A549 (cell line): ENCODE measurements around the gene CXCL10. TPM values are rescaled to one million over a fixed set of nuclear protein-coding genes. Genes with fewer than 3 reads are reported as not detected.
A peak's percentile ranks its signal among the peaks of the same experiment; 100 is the strongest.
"Not testable (repeated sequence)": the region's sequence is repeated elsewhere in the genome, so short reads cannot be mapped to it uniquely, and the experiment has no call there.

Experiments used
- ATAC-seq, 2 experiments: fragments of 200-7000 bp in 1 of 2; fragments of >200 bp in 1 of 2; cut with Nextera tagmentation in 1 of 2; cut with Tn5 transposase in 1 of 2; 3 replicates each; pipeline versions ENCODE4 v1.8.0 to v1.9.1; 2018 to 2020; ENCODE audit warnings: mild to moderate bottlenecking in 1 of 2, moderate library complexity in 1 of 2
- CTCF ChIA-PET: fragments of 300-600 bp; sonication (Branson Sonifier 250); formaldehyde crosslinking; extraction: SDS; loops from one replicate; lab custom pipeline; 2021; ENCODE audit warnings: antibody characterized with exemption, inconsistent platforms; lab: Yijun Ruan, JAX
- POLR2A ChIA-PET: fragments of 350-600 bp; formaldehyde crosslinking; extraction: SDS; loops from one replicate; lab custom pipeline; 2021; ENCODE audit warnings: antibody characterized with exemption, inconsistent platforms; lab: Yijun Ruan, JAX
- DNase-seq, 2 experiments: peaks; one replicate each; pipeline versions ENCODE4 v3.0.0 to v3.0.0-alpha.2; 2011 to 2016; ENCODE audit warnings: low read depth in 1 of 2, low spot score in 1 of 2
- FAIRE-seq: peaks from 2 replicates; lab custom pipeline; 2011; peaks lifted over from hg19 to GRCh38; lab: Jason Lieb, UNC
- H3K27ac ChIP-seq, 2 experiments: fragments of >200 bp; sonication (Bioruptor Twin); formaldehyde crosslinking; 3 replicates each; pipeline ENCODE4 v1.5.1; 2016 to 2017
- H3K4me1 ChIP-seq: fragments of >200 bp; sonication (Bioruptor Twin); formaldehyde crosslinking; 3 replicates; pipeline ENCODE4 v1.6.1; 2016
- H3K4me2 ChIP-seq: fragments of >200 bp; sonication (Bioruptor Twin); formaldehyde crosslinking; 3 replicates; pipeline ENCODE4 v1.6.1; 2016
- H3K4me3 ChIP-seq: fragments of >200 bp; sonication (Bioruptor Twin); formaldehyde crosslinking; 3 replicates; pipeline ENCODE4 v1.5.1; 2016
- H3K9me3 ChIP-seq: fragments of >200 bp; sonication (Bioruptor Twin); formaldehyde crosslinking; 3 replicates; pipeline ENCODE4 v1.6.1; 2016
- CHD2 ChIP-seq: fragments of 150-350 bp; IDR thresholded peaks from 2 replicates; pipeline ENCODE4 v1.6.1; 2014; ENCODE audit warnings: low read length; ENCODE audit not compliant: partially characterized antibody
- EHMT2 ChIP-seq: fragments of 200-600 bp; sonication (generic); IDR thresholded peaks from 2 replicates; pipeline ENCODE4 v1.6.1; 2016; ENCODE audit warnings: antibody characterized with exemption, low read depth, mild to moderate bottlenecking, moderate library complexity
- FOXS1 ChIP-seq: fragments of 250-450 bp; sonication (Bioruptor Pico); IDR thresholded peaks from 2 replicates; pipeline ENCODE4 v1.5.0; 2020; ENCODE audit warnings: mild to moderate bottlenecking, moderate library complexity
- GATA3 ChIP-seq: IDR thresholded peaks from 2 replicates; pipeline ENCODE4 v1.6.1; 2012; ENCODE audit warnings: borderline replicate concordance
- KDM5A ChIP-seq: fragments of 200-600 bp; sonication (generic); IDR thresholded peaks from 2 replicates; pipeline ENCODE4 v1.6.1; 2016; ENCODE audit warnings: antibody characterized with exemption, mild to moderate bottlenecking
- MAZ ChIP-seq: fragments of 150-350 bp; IDR thresholded peaks from 2 replicates; pipeline ENCODE4 v1.6.1; 2014; ENCODE audit warnings: antibody characterized with exemption, low read depth, low read length, borderline replicate concordance
- NFE2L2 ChIP-seq: fragments of 150-350 bp; conservative IDR thresholded peaks from 2 replicates; pipeline ENCODE4 v1.6.1; 2014; ENCODE audit warnings: low read length
- NPAS2 ChIP-seq: fragments of 250-450 bp; sonication (Bioruptor Pico); IDR thresholded peaks from 2 replicates; pipeline ENCODE4 v1.8.0; 2022; ENCODE audit warnings: mild to moderate bottlenecking, moderate library complexity, borderline replicate concordance
- NR3C1 ChIP-seq: fragments of >200 bp; sonication (Bioruptor Twin); formaldehyde crosslinking; IDR thresholded peaks from 3 replicates; pipeline ENCODE4 v1.6.1; 2017
- POLR2A ChIP-seq: IDR thresholded peaks from 2 replicates; pipeline ENCODE4 v1.6.1; 2012; ENCODE audit warnings: mild to moderate bottlenecking, low read length
- RARB ChIP-seq: fragments of 250-450 bp; sonication (Bioruptor Pico); IDR thresholded peaks from 2 replicates; pipeline ENCODE4 v1.8.0; 2021; ENCODE audit warnings: mild to moderate bottlenecking, moderate library complexity
- RFX5 ChIP-seq: fragments of 450-650 bp; IDR thresholded peaks from 2 replicates; pipeline ENCODE4 v1.7.1; 2014; ENCODE audit warnings: antibody characterized with exemption, mild to moderate bottlenecking, moderate library complexity
- TFCP2L1 ChIP-seq: fragments of 250-450 bp; sonication (Bioruptor Pico); IDR thresholded peaks from 2 replicates; pipeline ENCODE4 v1.5.0; 2021; ENCODE audit warnings: mild to moderate bottlenecking
- TP53 ChIP-seq: fragments of 250-450 bp; sonication (Bioruptor Pico); IDR thresholded peaks from 2 replicates; pipeline ENCODE4 v1.5.0; 2021; ENCODE audit warnings: mild to moderate bottlenecking, moderate library complexity
- ZFP36 ChIP-seq: fragments of 450-650 bp; IDR thresholded peaks from 2 replicates; pipeline ENCODE4 v1.6.1; 2014; ENCODE audit warnings: borderline replicate concordance; ENCODE audit not compliant: partially characterized antibody
- ZNF302 ChIP-seq: fragments of 250-450 bp; sonication (Bioruptor Pico); IDR thresholded peaks from 2 replicates; pipeline ENCODE4 v1.9.0; 2021; ENCODE audit warnings: inconsistent platforms, mild to moderate bottlenecking, moderate library complexity
- ZSCAN20 ChIP-seq: fragments of 250-450 bp; sonication (Bioruptor Pico); IDR thresholded peaks from 2 replicates; pipeline ENCODE4 v1.8.0; 2022; ENCODE audit warnings: mild to moderate bottlenecking, moderate library complexity
- WGBS: methylation state at CpG from one replicate; pipeline ENCODE4 v1.1.6; 2017; ENCODE audit errors: missing lambda C conversion rate; 5-methylcytosine and 5-hydroxymethylcytosine counted together
- polyA plus RNA-seq, 4 experiments: library from polyadenylated mRNA; depleted of rRNA in 3 of 4; stranded (reverse); fragments of >200 nt; fragmentation: RNase III in 1 of 4; extraction: RNeasy Plus Mini Kit Qiagen cat#74134 plus additional on column Dnase treatment in 1 of 4; gene quantifications; 2 replicates in 3 of 4; 3 replicates in 1 of 4; pipeline ENCODE4 v1.2.3, GENCODE V29; 2011 to 2017
- TF ChIP-seq, protein P1 (sequence below): IDR thresholded peaks from 2 replicates; pipeline ENCODE4 v1.6.1; 2012; ENCODE audit warnings: low read depth, borderline replicate concordance
- TF ChIP-seq, protein P2 (sequence below): IDR thresholded peaks from 2 replicates; pipeline ENCODE4 v1.6.1; 2012
- TF ChIP-seq, protein P3 (sequence below): fragments of 200-600 bp; sonication (generic); IDR thresholded peaks from 2 replicates; pipeline ENCODE4 v1.6.1; 2016; ENCODE audit warnings: antibody characterized with exemption, mild to moderate bottlenecking, moderate library complexity
- TF ChIP-seq, protein P4 (sequence below): fragments of 150-350 bp; IDR thresholded peaks from 2 replicates; pipeline ENCODE4 v1.6.1; 2014; ENCODE audit warnings: low read depth, mild to moderate bottlenecking, low read length
- TF ChIP-seq, protein P5 (sequence below): fragments of >200 bp; sonication (Bioruptor Twin); formaldehyde crosslinking; IDR thresholded peaks from 2 replicates; pipeline ENCODE4 v1.6.1; 2016

CXCL10 gene
- polyA plus RNA-seq, 2 of the 4 experiments (the other 2 are of a cell fraction): not detected

DNA sequence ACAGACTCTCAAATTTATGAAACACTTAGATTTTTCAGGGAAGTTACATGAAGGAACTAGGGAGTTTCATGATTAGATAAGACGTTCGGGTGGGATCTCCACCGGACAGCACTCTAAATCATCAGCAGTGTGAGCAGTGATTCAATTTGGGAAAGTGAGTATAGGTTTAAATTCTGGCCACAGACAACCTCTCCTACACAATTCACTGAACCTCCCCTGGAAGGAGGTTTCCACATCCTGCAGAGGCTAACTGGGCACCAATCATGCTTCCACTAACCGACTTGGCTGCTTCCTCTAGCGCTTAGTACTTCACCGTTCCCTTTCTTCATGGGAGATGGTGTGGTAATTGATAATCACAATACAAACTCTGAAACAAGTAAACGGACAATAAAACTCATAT is 21.6 kb downstream of the CXCL10 start:
- 80% methylated on average over 7 of the region's 7 CpGs for WGBS
- FAIRE-seq: no peak

DNA sequence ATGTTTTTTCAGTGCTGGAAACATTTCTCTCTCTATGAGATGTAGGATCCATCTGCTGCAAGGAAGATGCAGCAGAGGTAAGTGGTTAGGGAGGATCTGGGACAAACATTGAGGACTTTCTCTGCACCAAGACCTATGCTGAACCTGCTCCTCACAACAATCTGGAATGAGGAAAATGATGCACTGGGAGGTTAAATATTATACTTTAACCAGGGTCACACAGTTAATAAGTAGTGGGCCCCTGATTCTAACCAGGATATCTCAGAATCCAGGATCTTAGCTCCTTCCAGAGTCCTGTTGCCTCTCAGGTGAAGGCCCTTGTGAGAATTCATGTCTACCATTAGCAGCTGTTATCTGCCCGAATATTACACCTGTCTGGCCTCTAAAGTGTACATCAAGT is 23.0 kb downstream of the CXCL10 start:
- CTCF ChIA-PET: interaction anchor here (1.1 to 1.4 kb wide), 2 partner anchors 83 to 87 kb away, joined by 3 read pairs; no protein-coding TSS in a partner anchor
- Histone ChIP-seq H3K27ac (no peak overlapping the region), H3K9me3 (no peaks in the 10 kb centered on the region), H3K4me2 (no peak overlapping the region), H3K4me1 (no peaks in the 10 kb centered on the region), H3K4me3 (no peak overlapping the region)
- 9% methylated on average over 1 of the region's 1 CpG for WGBS
- DNase-seq: no peak
- FAIRE-seq: no peak
- POLR2A ChIA-PET: no interaction called here
- no peak for ATAC-seq
- TF ChIP-seq POLR2A: no peak

More for the DNA sequence above, 21.6 kb downstream of the CXCL10 start:
- H3K9me3 ChIP-seq: no peaks in the 10 kb centered on the region
- H3K4me2 ChIP-seq: no peak overlapping the region
- ChIA-PET POLR2A (no interaction called here), CTCF (interaction anchor here (1.4 kb wide), 1 partner anchor 9 kb away, joined by 3 read pairs; no protein-coding TSS in a partner anchor)
- no peak for TF ChIP-seq TFCP2L1 (CRISPR knock-in tag)
- no peak for TF ChIP-seq ZFP36
- TF ChIP-seq, protein P1, sequence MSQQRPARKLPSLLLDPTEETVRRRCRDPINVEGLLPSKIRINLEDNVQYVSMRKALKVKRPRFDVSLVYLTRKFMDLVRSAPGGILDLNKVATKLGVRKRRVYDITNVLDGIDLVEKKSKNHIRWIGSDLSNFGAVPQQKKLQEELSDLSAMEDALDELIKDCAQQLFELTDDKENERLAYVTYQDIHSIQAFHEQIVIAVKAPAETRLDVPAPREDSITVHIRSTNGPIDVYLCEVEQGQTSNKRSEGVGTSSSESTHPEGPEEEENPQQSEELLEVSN: no peak
- TF ChIP-seq, protein P2, sequence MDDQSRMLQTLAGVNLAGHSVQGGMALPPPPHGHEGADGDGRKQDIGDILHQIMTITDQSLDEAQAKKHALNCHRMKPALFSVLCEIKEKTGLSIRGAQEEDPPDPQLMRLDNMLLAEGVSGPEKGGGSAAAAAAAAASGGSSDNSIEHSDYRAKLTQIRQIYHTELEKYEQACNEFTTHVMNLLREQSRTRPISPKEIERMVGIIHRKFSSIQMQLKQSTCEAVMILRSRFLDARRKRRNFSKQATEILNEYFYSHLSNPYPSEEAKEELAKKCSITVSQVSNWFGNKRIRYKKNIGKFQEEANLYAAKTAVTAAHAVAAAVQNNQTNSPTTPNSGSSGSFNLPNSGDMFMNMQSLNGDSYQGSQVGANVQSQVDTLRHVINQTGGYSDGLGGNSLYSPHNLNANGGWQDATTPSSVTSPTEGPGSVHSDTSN: no peak
- TF ChIP-seq FOXS1 (CRISPR knock-in tag): no peak
- TF ChIP-seq NPAS2 (CRISPR knock-in tag): no peak
- TF ChIP-seq EHMT2: no peak
- no peak for TF ChIP-seq GATA3
- TF ChIP-seq ZNF302 (CRISPR knock-in tag): no peak
- H3K4me1 ChIP-seq: no peaks in the 10 kb centered on the region
- H3K4me3 ChIP-seq: no peak overlapping the region
- DNase-seq (no peak), ATAC-seq (no peak)
- H3K27ac ChIP-seq: no peak overlapping the region

DNA sequence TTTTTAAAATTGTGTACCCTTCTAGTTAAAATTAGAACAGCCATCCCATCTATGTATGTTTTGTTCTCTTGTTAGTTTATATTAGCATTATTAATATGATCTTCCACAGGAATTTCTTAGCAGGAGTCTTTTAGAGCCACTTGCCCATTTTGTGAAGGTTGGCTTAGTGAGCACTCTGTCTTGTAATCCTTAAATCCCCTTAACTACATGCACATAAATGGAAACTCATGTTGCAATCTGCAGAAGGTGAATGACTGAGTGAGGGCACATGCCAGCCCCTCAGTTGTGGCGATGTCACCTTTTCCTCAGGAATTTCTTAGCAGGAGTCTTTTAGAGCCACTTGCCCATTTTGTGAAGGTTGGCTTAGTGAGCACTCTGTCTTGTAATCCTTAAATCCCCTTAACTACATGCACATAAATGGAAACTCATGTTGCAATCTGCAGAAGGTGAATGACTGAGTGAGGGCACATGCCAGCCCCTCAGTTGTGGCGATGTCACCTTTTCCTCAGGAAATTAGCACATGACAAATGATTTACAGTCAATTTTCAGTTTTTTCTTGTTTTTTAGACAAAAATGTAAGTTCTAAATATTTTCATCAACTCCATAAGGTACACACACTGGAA is 24.7 kb downstream of the CXCL10 start:
- 85% methylated on average over 2 of the region's 2 CpGs for WGBS
- FAIRE-seq: peak; percentile 7
- H3K4me2 ChIP-seq, H3K4me3 ChIP-seq, ATAC-seq, H3K27ac ChIP-seq, DNase-seq, POLR2A ChIA-PET, CTCF ChIA-PET, H3K9me3 ChIP-seq, H3K4me1 ChIP-seq: not testable (repeated sequence)

DNA sequence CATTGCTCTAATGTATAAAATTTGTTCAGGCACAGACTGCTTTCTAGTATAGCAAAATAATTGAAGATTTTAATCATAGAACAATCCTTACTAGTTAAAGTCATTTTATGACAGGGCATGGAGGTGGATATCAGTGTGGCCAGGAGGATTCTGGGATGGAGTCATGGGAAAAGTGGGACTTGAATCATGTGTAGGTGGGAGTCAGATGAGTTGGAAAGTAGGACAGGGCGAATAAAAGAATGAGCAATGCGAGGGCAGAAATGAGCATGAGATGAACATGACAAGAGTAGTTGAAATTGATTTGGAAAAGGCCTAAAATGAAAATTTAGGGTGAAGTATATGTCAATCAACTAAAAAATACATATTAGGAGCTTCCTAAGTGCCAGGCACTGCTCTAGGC is 25.4 kb downstream of the CXCL10 start:
- POLR2A ChIA-PET: no interaction called here
- no peak for ATAC-seq
- Histone ChIP-seq H3K27ac (no peak overlapping the region), H3K4me2 (no peak overlapping the region), H3K4me3 (no peak overlapping the region), H3K4me1 (no peaks in the 10 kb centered on the region), H3K9me3 (no peaks in the 10 kb centered on the region)
- no peak for DNase-seq
- CTCF ChIA-PET: interaction anchor here (1.1 to 1.7 kb wide), 2 partner anchors 11 to 82 kb away, joined by 3 to 5 read pairs; no protein-coding TSS in a partner anchor
- FAIRE-seq: no peak
- 40% methylated on average over 2 of the region's 2 CpGs for WGBS
- TF ChIP-seq, protein P3, sequence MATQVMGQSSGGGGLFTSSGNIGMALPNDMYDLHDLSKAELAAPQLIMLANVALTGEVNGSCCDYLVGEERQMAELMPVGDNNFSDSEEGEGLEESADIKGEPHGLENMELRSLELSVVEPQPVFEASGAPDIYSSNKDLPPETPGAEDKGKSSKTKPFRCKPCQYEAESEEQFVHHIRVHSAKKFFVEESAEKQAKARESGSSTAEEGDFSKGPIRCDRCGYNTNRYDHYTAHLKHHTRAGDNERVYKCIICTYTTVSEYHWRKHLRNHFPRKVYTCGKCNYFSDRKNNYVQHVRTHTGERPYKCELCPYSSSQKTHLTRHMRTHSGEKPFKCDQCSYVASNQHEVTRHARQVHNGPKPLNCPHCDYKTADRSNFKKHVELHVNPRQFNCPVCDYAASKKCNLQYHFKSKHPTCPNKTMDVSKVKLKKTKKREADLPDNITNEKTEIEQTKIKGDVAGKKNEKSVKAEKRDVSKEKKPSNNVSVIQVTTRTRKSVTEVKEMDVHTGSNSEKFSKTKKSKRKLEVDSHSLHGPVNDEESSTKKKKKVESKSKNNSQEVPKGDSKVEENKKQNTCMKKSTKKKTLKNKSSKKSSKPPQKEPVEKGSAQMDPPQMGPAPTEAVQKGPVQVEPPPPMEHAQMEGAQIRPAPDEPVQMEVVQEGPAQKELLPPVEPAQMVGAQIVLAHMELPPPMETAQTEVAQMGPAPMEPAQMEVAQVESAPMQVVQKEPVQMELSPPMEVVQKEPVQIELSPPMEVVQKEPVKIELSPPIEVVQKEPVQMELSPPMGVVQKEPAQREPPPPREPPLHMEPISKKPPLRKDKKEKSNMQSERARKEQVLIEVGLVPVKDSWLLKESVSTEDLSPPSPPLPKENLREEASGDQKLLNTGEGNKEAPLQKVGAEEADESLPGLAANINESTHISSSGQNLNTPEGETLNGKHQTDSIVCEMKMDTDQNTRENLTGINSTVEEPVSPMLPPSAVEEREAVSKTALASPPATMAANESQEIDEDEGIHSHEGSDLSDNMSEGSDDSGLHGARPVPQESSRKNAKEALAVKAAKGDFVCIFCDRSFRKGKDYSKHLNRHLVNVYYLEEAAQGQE: no peak
- TF ChIP-seq RFX5 (no peak), KDM5A (no peak), MAZ (no peak), NR3C1 (no peak), TP53 (no peak), ZSCAN20 (CRISPR knock-in tag) (no peak), NFE2L2 (no peak), FOXS1 (CRISPR knock-in tag) (no peak), CHD2 (no peak), RARB (CRISPR knock-in tag) (no peak)
- TF ChIP-seq, protein P4, sequence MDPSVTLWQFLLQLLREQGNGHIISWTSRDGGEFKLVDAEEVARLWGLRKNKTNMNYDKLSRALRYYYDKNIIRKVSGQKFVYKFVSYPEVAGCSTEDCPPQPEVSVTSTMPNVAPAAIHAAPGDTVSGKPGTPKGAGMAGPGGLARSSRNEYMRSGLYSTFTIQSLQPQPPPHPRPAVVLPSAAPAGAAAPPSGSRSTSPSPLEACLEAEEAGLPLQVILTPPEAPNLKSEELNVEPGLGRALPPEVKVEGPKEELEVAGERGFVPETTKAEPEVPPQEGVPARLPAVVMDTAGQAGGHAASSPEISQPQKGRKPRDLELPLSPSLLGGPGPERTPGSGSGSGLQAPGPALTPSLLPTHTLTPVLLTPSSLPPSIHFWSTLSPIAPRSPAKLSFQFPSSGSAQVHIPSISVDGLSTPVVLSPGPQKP: no peak
- TF ChIP-seq, protein P5, sequence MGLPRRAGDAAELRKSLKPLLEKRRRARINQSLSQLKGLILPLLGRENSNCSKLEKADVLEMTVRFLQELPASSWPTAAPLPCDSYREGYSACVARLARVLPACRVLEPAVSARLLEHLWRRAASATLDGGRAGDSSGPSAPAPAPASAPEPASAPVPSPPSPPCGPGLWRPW: no peak
- TF ChIP-seq, protein P2: no peak
